Measurements from ENCODE around the gene UGT1A10. TPM values are rescaled to one million over a fixed set of nuclear protein-coding genes. Genes with fewer than 3 reads are reported as not detected.

UGT1A10 gene
- total RNA-seq, 1 experiment from 2014 or later: not detected

DNA sequence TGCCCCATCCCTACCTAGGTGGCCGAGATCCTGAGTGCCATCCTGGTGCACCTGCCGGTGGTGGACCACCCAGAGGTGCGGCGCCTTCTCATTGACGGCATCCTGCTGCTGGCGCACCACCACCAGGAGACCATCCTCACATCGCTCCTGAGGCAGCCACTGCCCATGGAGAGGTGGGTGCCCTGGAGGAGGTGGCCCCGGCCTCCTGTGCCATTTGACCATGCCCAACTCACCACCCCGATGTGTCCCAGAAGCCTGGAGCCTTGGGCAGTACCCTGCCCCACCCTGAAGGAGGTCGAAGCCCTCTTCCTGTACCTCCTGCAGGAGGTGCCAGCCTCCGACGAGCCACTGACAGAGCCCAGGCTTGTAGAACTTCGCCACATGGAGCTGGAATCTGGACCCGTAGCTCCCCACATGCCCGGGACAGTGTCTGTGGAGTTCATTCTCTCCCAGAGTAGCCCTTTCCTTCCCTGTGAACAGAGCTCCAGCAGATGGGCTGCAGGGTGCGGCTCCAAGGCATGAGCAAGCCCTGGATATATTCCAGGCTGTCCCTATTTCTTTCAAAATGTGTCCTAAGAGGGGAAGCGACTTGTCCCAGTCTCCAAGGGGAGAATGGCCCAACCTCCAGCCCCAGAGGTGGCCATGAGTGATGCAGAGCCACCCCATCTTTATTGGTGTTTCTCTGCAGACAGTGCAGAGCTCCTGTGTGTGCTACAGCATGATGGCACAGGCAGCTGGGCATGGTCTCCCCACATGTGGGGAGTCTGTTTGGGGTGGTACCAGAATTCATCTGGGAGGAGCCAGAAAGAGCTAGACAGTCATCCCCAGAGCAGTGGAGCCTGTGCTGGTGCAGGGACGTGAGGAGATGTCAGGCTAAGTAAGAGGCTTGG, 183.9 kb downstream of the UGT1A10 start:
- Mint-ChIP-seq H3K4me1 (no peaks in the 10 kb centered on the region; a peak in 1 of 4 replicates), H3K27ac (no peak overlapping the region), H3K36me3 (ENCODE audit: insufficient read depth in 1 of 3, low read depth in 3 of 3) (no peaks in the 10 kb centered on the region), H3K4me3 (no peak overlapping the region), H3K27me3 (ENCODE audit: low read depth) (peaks cover 1% of the 10 kb centered on the region; the same call in 1 of the 2 replicates), H3K9me3 (no peaks in the 10 kb centered on the region; a peak in 1 of 5 replicates)
- H3K23me2 ChIP-seq (ENCODE audit: insufficient read length, low read depth, low read length, poor library complexity, severe bottlenecking): no peaks in the 10 kb centered on the region
- no peaks in the 10 kb centered on the region for H3K4me1 ChIP-seq (ENCODE audit: insufficient read depth, low read length)
- H2BK5ac ChIP-seq (ENCODE audit: insufficient read length, low read length): no peak overlapping the region
- no CpG with 5 or more reads among the region's 18 CpGs for WGBS (ENCODE audit: extremely low coverage, insufficient read length, low lambda C conversion rate)
- no peak overlapping the region for H3K9ac ChIP-seq (ENCODE audit: extremely low read depth, insufficient read length, low read length)
- no peak overlapping the region for H4K8ac ChIP-seq (replicated peaks; ENCODE audit: insufficient read length, low read depth, low read length)
- no peak overlapping the region; the same call in 1 of the 2 replicates for H3K14ac ChIP-seq (ENCODE audit: insufficient read depth, low read length)
- no peak overlapping the region for H2BK12ac ChIP-seq (ENCODE audit: insufficient read length, low read depth, low read length)
- no peak overlapping the region for H3K4me2 ChIP-seq (ENCODE audit: insufficient read depth, insufficient read length, low read length)
- H3K27me3 ChIP-seq (ENCODE audit: insufficient read depth, low read length): no peaks in the 10 kb centered on the region
- no peaks in the 10 kb centered on the region for H3K79me2 ChIP-seq (ENCODE audit: insufficient read depth, low read length)
- H4K91ac ChIP-seq (ENCODE audit: insufficient read length, low read depth, low read length): no peak overlapping the region
- H2BK15ac ChIP-seq (ENCODE audit: low read depth, low read length): no peak overlapping the region
- H3K27ac ChIP-seq (ENCODE audit: insufficient read length, low read depth, low read length): no peak overlapping the region
- H4K5ac ChIP-seq (ENCODE audit: insufficient read length, low read depth, low read length): no peak overlapping the region
- TF ChIP-seq, protein P1, sequence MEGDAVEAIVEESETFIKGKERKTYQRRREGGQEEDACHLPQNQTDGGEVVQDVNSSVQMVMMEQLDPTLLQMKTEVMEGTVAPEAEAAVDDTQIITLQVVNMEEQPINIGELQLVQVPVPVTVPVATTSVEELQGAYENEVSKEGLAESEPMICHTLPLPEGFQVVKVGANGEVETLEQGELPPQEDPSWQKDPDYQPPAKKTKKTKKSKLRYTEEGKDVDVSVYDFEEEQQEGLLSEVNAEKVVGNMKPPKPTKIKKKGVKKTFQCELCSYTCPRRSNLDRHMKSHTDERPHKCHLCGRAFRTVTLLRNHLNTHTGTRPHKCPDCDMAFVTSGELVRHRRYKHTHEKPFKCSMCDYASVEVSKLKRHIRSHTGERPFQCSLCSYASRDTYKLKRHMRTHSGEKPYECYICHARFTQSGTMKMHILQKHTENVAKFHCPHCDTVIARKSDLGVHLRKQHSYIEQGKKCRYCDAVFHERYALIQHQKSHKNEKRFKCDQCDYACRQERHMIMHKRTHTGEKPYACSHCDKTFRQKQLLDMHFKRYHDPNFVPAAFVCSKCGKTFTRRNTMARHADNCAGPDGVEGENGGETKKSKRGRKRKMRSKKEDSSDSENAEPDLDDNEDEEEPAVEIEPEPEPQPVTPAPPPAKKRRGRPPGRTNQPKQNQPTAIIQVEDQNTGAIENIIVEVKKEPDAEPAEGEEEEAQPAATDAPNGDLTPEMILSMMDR (conservative IDR thresholded peaks at IDR 0.05): no peak
- no peaks in the 10 kb centered on the region for H3K9me3 ChIP-seq (ENCODE audit: control insufficient read depth, low read depth, low read length)
- H2BK20ac ChIP-seq (ENCODE audit: low read depth, low read length, poor library complexity, severe bottlenecking): no peak overlapping the region
- H3K79me1 ChIP-seq (ENCODE audit: insufficient read depth, low read depth, low read length, poor library complexity, severe bottlenecking): no peaks in the 10 kb centered on the region
- DNase-seq: peak; percentile 16
- no peak overlapping the region for H2AFZ ChIP-seq (ENCODE audit: low read length)
- H2AK5ac ChIP-seq (ENCODE audit: insufficient read length, low read length): no peak overlapping the region
- no peak overlapping the region for H3K23ac ChIP-seq (ENCODE audit: insufficient read length, low read depth, low read length)
- H3K4ac ChIP-seq (ENCODE audit: low read depth, low read length): no peak overlapping the region
- no peak overlapping the region for H3K18ac ChIP-seq (ENCODE audit: insufficient read length, low read depth, low read length)
- no peak overlapping the region for H2BK120ac ChIP-seq (ENCODE audit: low read depth, low read length, poor library complexity, severe bottlenecking)
- H3T11ph ChIP-seq (ENCODE audit: low read length): no peak overlapping the region
- no peak overlapping the region for H3K56ac ChIP-seq (ENCODE audit: insufficient read length, low read depth, low read length)
- no peaks in the 10 kb centered on the region for H4K20me1 ChIP-seq (ENCODE audit: control insufficient read depth, insufficient read depth, insufficient read length)
